ENCODE data around the gene SETD2.

Gene SETD2

GRCh38 chr3:46986782-46987310 lies 177.1 kb downstream of the SETD2 start:
- in situ Hi-C loops (cut with MboI; ENCODE audit: low sequenced_read_pairs) = no loop called here

GRCh38 chr3:46986055-46986730 lies 177.7 kb downstream of the SETD2 start:
- in situ Hi-C loops (cut with MboI; ENCODE audit: low sequenced_read_pairs) = no loop called here

- in situ Hi-C loops (cut with MboI; ENCODE audit: low sequenced_read_pairs) = no loop called here
Measured at GRCh38 chr3:46985588-46985987, 178.3 kb downstream of the SETD2 start.

GRCh38 chr3:46984591-46985459 lies 179.1 kb downstream of the SETD2 start:
- in situ Hi-C loops (cut with MboI; ENCODE audit: low sequenced_read_pairs) = no loop called here

GRCh38 chr3:46982546-46982945 lies 181.4 kb downstream of the SETD2 start:
- in situ Hi-C loops (cut with MboI; ENCODE audit: low sequenced_read_pairs) = no loop called here

- in situ Hi-C loops (cut with MboI; ENCODE audit: low sequenced_read_pairs) = no loop called here
Measured at GRCh38 chr3:46981932-46982471, 181.9 kb downstream of the SETD2 start.

GRCh38 chr3:46979958-46980497 lies 183.9 kb downstream of the SETD2 start:
- in situ Hi-C loops (cut with MboI; ENCODE audit: low sequenced_read_pairs) = no loop called here

GRCh38 chr3:46978985-46979944 lies 184.6 kb downstream of the SETD2 start, which contains the start of gene NBEAL2:
TSS of gene NBEAL2 (plus strand) at chr3:46979666. CDS start at chr3:46979862, 196 bp downstream.
- in situ Hi-C loops (cut with MboI; ENCODE audit: low sequenced_read_pairs) = no loop called here

- in situ Hi-C loops (cut with MboI; ENCODE audit: low sequenced_read_pairs) = no loop called here
Measured at GRCh38 chr3:46978381-46978780, 185.5 kb downstream of the SETD2 start.

- in situ Hi-C loops (cut with MboI; ENCODE audit: low sequenced_read_pairs) = no loop called here
Measured at GRCh38 chr3:46977811-46978195, 186.1 kb downstream of the SETD2 start.

GRCh38 chr3:46976326-46977190 lies 187.4 kb downstream of the SETD2 start, which contains the start of gene CCDC12:
TSS of gene CCDC12 (minus strand) at chr3:46976745. CDS start at chr3:46976732, 13 bp downstream.
- in situ Hi-C loops (cut with MboI; ENCODE audit: low sequenced_read_pairs) = no loop called here

GRCh38 chr3:46974421-46975171 lies 189.3 kb downstream of the SETD2 start:
- in situ Hi-C loops (cut with MboI; ENCODE audit: low sequenced_read_pairs) = no loop called here

GRCh38 chr3:46972396-46972795 lies 191.5 kb downstream of the SETD2 start:
- in situ Hi-C loops (cut with MboI; ENCODE audit: low sequenced_read_pairs) = no loop called here

- in situ Hi-C loops (cut with MboI; ENCODE audit: low sequenced_read_pairs) = no loop called here
Measured at GRCh38 chr3:46971742-46972141, 192.2 kb downstream of the SETD2 start.

- in situ Hi-C loops (cut with MboI; ENCODE audit: low sequenced_read_pairs) = no loop called here
Measured at GRCh38 chr3:46971151-46971550, 192.8 kb downstream of the SETD2 start.

GRCh38 chr3:46970391-46971091 lies 193.4 kb downstream of the SETD2 start:
- in situ Hi-C loops (cut with MboI; ENCODE audit: low sequenced_read_pairs) = no loop called here

GRCh38 chr3:46968783-46969428 lies 195.0 kb downstream of the SETD2 start:
- in situ Hi-C loops (cut with MboI; ENCODE audit: low sequenced_read_pairs) = no loop called here

All from HL-60/S4 treated with retinoic acid at 250 ng/mL for 4 days and 3 days (cell line).